Measurements from ENCODE around the gene LSM7. TPM values are rescaled to one million over a fixed set of nuclear protein-coding genes. Genes with fewer than 3 reads are reported as not detected.

The LSM7 gene
- total RNA-seq, 1 donor from 2014 or later = 58.2 TPM

- no peaks in the 10 kb centered on the region for H3K4me1 ChIP-seq
- TF ChIP-seq CTCF (IDR thresholded peaks at IDR 0.05) = no peak
- no peak for DNase-seq
- no peaks in the 10 kb centered on the region for H3K9me3 ChIP-seq
- intact Hi-C loops (cut with DNase I) = no loop called here
- no peak overlapping the region for H3K4me3 ChIP-seq
- no peak overlapping the region for H3K27ac ChIP-seq
- H3K36me3 ChIP-seq = peaks cover 25% of the 10 kb centered on the region
- no peak for ATAC-seq
- no peaks in the 10 kb centered on the region for H3K27me3 ChIP-seq (ENCODE audit: low read depth)
These were observed 12.3 kb upstream of the LSM7 start for GRCh38 chr19:2340496-2341243.

GRCh38 chr19:2339644-2340310 is 11.4 kb upstream of the LSM7 start:
- DNase-seq (no peak), ATAC-seq (no peak)
- H3K36me3 ChIP-seq = peaks cover 22% of the 10 kb centered on the region
- no peaks in the 10 kb centered on the region for H3K27me3 ChIP-seq (ENCODE audit: low read depth)
- TF ChIP-seq CTCF (IDR thresholded peaks at IDR 0.05) = no peak
- H3K9me3 ChIP-seq = no peaks in the 10 kb centered on the region
- H3K4me1 ChIP-seq = no peaks in the 10 kb centered on the region
- H3K27ac ChIP-seq = no peak overlapping the region
- intact Hi-C loops (cut with DNase I) = no loop called here
- no peak overlapping the region for H3K4me3 ChIP-seq

GRCh38 chr19:2338751-2339643 is 10.6 kb upstream of the LSM7 start:
- no peaks in the 10 kb centered on the region for H3K27me3 ChIP-seq (ENCODE audit: low read depth)
- TF ChIP-seq CTCF (IDR thresholded peaks at IDR 0.05) = no peak
- no peak for DNase-seq
- H3K4me3 ChIP-seq = no peak overlapping the region
- intact Hi-C loops (cut with DNase I) = no loop called here
- H3K27ac ChIP-seq = no peak overlapping the region
- H3K4me1 ChIP-seq = no peaks in the 10 kb centered on the region
- peaks cover 22% of the 10 kb centered on the region for H3K36me3 ChIP-seq
- ATAC-seq = no peak
- H3K9me3 ChIP-seq = no peaks in the 10 kb centered on the region

DNA sequence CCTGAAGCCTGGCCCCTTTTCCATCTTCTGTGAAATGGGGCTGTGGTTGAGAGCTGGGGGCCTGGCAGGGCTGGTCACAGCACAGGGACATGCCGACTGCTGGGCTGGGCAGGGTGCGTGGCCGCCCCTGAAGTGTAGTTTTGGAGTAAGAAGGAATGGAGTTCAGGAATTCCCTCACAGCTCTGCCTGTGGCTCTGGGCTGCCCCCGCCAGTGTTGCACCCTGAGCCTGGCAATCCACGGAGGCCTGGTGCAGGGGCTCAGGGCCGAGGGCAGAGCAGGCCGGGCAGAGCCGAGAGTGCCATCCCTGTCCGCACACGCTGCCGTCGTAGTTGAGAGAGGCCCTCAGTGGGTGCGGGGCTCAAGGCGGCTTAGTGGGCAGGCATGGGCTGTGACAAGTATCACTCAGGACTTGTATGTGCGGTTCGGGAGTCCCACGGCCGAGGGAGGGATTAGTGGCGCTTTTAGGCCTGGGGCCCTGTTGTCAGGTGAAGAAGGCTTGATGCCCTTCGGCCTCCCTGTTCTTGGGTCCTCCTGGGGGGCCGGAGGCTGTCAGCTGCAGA is 9.7 kb upstream of the LSM7 start:
- intact Hi-C loops (cut with DNase I) = no loop called here
- Histone ChIP-seq H3K4me1 (peaks cover 7% of the 10 kb centered on the region), H3K27me3 (ENCODE audit: low read depth) (no peaks in the 10 kb centered on the region), H3K4me3 (no peak overlapping the region), H3K27ac (no peak overlapping the region), H3K9me3 (no peaks in the 10 kb centered on the region), H3K36me3 (peaks cover 22% of the 10 kb centered on the region)
- no peak for ATAC-seq
- TF ChIP-seq CTCF (IDR thresholded peaks at IDR 0.05) = no peak
- DNase-seq = no peak

GRCh38 chr19:2337329-2337707 is 8.9 kb upstream of the LSM7 start:
- no peaks in the 10 kb centered on the region for H3K9me3 ChIP-seq
- H3K27ac ChIP-seq = no peak overlapping the region
- no peak for DNase-seq
- ATAC-seq = no peak
- no peak overlapping the region for H3K4me3 ChIP-seq
- no peak for TF ChIP-seq CTCF (IDR thresholded peaks at IDR 0.05)
- no peaks in the 10 kb centered on the region for H3K27me3 ChIP-seq (ENCODE audit: low read depth)
- intact Hi-C loops (cut with DNase I) = no loop called here
- H3K36me3 ChIP-seq = peaks cover 22% of the 10 kb centered on the region
- H3K4me1 ChIP-seq = peaks cover 12% of the 10 kb centered on the region

All from lower lobe of right lung (tissue), 2 donors.